T-helper 17 cell (primary cell): ENCODE measurements around the gene CALCOCO2. TPM values are rescaled to one million over a fixed set of nuclear protein-coding genes. Genes with fewer than 3 reads are reported as not detected.
"Not testable (repeated sequence)": the region's sequence is repeated elsewhere in the genome, so short reads cannot be mapped to it uniquely, and the experiment has no call there.

Experiments used
- ATAC-seq: fragments of 150-1000 bp; cut with Tn5 transposase; 2 replicates; pipeline ENCODE4 v1.10.0; 2021; ENCODE audit warnings: mild to moderate bottlenecking, moderate library complexity
- DNase-seq, 3 donors: peaks; one replicate each; pipeline versions ENCODE4 v3.0.0 to v3.0.0-alpha.2; 2020 to 2021
- H3K9me3 ChIP-seq: one replicate; pipeline ENCODE4 v1.7.0; 2013; ENCODE audit warnings: low read length, mild to moderate bottlenecking; ENCODE audit not compliant: control insufficient read depth, poor library complexity, severe bottlenecking
- H3K27ac Mint-ChIP-seq: one replicate; pipeline ENCODE4 v1.8.0; 2022; ENCODE audit warnings: mild to moderate bottlenecking, moderate library complexity, mixed read lengths
- H3K27me3 Mint-ChIP-seq: one replicate; pipeline ENCODE4 v1.8.0; 2022; ENCODE audit warnings: mixed read lengths
- H3K36me3 Mint-ChIP-seq: one replicate; pipeline ENCODE4 v1.8.0; 2022; ENCODE audit warnings: low read depth, mixed read lengths
- H3K4me1 Mint-ChIP-seq: one replicate; pipeline ENCODE4 v1.8.0; 2022; ENCODE audit warnings: mild to moderate bottlenecking, mixed read lengths
- H3K4me3 Mint-ChIP-seq: one replicate; pipeline ENCODE4 v1.8.0; 2022; ENCODE audit warnings: mild to moderate bottlenecking, moderate library complexity, mixed read lengths
- total RNA-seq, 4 donors: library from RNA in 2 of 4; stranded (reverse) in 2 of 4; gene quantifications; one replicate each; pipeline ENCODE4 v1.2.3 and lab custom pipeline; 2022 to 2026

Gene CALCOCO2
- total RNA-seq, 2 donors from 2014 or later: 152 to 154 TPM

DNA sequence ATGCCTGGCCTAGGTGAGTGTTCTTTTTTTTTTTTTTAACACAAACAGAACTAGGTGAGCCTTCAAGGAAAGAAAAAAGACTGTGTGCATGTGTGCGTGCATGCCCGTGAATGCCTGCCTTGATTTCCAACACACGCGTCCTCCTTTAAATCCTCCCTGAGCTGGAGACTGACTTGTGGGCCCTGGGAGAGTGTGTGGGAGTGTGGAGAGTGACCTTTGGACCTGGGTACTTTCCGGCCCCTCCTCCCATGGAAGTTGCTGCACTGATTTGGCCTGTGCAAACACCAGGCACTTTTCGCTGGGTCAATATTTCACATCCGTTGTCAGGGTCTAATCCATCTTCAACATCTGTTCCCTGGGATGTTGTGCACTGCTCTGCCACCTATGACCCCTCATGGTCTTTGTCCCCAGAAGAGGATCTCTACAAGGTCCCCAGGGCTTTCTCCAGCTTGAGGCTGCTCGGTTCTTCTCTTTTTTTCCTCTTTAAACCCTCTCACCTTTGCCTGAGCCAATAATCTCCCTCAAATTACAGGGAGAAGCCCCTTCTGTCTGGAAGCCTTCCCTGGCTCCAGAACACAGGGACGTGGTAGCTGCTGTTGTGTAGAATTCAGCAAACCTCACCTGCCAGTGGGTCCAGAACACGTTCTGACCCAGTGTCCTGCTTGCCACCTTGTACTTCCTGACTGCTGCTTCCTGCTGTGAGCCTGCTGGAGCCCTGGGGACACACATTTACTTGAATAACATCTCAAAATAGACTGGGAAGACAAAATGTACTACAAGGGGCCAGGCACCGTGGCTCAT is 40.9 kb downstream of the CALCOCO2 start:
- peaks cover 10% of the 10 kb centered on the region for H3K4me1 Mint-ChIP-seq
- DNase-seq (no peak), ATAC-seq (no peak)
- H3K27ac Mint-ChIP-seq: peak overlapping the region; percentile 78
- H3K27me3 Mint-ChIP-seq: no peaks in the 10 kb centered on the region
- no peak overlapping the region for H3K4me3 Mint-ChIP-seq
- no peaks in the 10 kb centered on the region for H3K9me3 ChIP-seq
- no peaks in the 10 kb centered on the region for H3K36me3 Mint-ChIP-seq

DNA sequence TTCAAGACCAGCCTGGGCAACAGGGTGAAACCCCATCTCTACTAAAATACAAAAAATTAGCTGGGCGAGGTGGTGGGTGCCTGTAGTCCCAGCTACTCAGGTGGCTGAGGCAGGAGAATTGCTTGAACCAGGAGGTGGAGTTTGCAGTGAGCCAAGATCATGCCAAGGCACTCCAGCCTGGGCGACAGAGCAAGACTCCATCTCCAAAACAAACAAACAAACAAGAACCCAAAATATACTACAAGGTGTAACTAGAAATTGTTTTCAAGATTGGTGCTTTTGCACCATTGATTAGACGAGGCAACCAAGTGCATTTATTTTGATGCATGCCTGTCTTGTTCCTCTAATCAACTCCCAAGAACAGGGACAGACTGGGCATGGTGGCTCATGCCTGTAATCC is 41.6 kb downstream of the CALCOCO2 start:
- H3K4me1 Mint-ChIP-seq, H3K4me3 Mint-ChIP-seq, H3K27me3 Mint-ChIP-seq, H3K9me3 ChIP-seq, ATAC-seq, DNase-seq, H3K36me3 Mint-ChIP-seq: not testable (repeated sequence)
- H3K27ac Mint-ChIP-seq: peak overlapping the region; percentile 78

DNA sequence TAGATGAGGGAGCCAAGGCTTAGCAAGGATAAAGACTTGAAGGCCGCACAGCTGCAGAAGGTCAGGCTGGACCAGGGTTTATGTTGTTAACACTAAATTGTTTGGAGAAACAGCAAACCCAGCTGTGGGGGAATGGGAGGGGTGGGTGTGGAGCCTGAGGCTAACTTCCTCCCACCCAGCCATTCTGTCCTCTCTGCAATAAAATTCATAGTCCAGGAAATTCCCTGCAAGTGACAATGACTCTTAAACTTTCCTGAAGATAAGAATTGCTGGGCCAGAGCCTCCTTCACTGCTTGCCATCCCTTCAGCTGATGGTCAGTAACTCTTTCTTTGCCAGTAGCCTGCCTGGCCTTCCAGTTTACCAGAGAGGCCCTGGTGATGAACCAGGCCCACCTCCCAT is 42.4 kb downstream of the CALCOCO2 start:
- Mint-ChIP-seq H3K27ac (no peak overlapping the region), H3K4me1 (peaks cover 10% of the 10 kb centered on the region), H3K36me3 (no peaks in the 10 kb centered on the region), H3K27me3 (no peaks in the 10 kb centered on the region), H3K4me3 (no peak overlapping the region)
- DNase-seq: no peak
- no peak for ATAC-seq
- no peaks in the 10 kb centered on the region for H3K9me3 ChIP-seq

DNA sequence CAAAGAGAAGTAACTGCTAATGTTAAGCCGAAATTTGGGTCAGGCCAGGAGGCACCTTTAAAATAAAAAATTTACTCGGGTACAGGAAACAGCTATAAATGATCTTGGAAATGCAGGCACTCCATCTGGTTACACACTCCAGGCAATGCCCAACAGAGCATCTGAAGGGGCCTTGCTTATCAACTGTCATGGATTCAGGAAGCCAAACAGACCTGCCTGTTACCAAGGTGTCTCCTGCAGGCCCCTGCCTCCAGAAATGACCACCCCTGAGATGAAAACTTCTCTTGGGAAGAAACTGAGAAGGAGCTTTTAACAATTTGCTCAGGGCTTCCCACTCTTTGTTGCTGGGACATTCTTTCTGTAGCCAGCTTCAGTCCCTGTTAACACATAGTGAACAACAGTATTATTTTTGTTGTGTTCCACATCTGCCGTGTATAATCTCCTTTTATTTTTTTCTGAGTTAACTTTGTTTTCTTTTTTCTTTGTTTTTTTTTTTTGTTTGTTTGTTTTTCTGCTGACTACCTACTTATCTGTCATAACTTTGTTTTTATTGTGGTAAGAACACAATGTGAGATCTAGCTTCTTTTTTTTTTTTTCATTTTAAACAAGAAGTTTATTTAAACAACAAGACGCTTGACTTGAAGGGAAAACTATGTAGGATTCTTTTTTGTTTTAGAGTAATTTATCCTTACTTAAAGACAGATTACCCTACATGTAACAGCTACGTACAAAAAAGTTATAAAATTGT is 43.0 kb downstream of the CALCOCO2 start:
- peaks cover 10% of the 10 kb centered on the region for H3K4me1 Mint-ChIP-seq
- ATAC-seq (no peak), DNase-seq (no peak)
- H3K27me3 Mint-ChIP-seq: no peaks in the 10 kb centered on the region
- H3K4me3 Mint-ChIP-seq: no peak overlapping the region
- no peaks in the 10 kb centered on the region for H3K9me3 ChIP-seq
- H3K27ac Mint-ChIP-seq: no peak overlapping the region
- no peaks in the 10 kb centered on the region for H3K36me3 Mint-ChIP-seq

DNA sequence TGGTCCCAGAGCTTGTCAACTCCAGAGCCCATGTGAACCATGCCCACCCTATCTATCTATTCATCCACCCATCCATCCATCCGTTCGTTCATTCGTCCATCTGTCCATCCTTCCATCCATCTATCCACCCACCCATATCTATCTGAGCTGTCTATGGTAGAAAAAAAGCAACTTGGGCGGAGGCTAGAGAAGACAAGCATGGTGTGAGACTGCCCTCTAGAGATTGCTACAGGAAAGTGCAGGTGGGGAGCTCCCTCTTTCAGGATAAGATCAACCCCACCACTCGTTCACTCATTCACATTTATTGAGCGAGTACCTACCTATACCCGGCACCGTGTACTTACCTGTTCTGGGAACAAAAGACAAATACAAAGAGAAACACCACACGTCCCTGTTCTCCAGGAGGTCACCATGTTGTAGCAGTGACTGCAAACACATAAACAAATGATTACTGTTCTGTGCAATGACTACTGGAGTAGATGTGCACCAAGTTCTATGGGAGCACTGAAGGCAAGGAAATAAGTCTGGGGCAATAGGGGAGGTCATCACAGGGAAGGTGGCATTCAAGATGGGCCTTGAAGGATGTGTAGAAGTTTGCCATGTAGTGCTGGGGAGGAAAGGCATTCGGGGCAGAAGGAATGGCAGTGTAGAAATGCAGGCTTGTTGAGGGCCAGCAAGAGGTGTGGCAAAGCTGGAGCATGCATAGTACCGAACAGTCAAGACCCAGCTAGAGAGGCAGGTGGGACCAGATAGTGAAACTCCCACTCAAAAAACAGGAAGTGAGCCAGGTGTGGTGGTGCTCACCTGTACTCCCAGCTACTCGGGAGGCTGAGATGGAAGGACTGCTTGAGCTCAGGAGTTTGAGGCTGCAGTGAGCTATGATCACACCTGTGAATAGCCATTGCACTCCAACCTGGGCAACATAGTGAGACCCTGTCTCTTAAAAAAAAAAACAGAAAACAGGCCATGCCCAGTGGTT is 48.4 kb downstream of the CALCOCO2 start:
- Mint-ChIP-seq H3K4me3 (no peak overlapping the region), H3K36me3 (no peaks in the 10 kb centered on the region), H3K27ac (no peak overlapping the region), H3K4me1 (no peaks in the 10 kb centered on the region), H3K27me3 (no peaks in the 10 kb centered on the region)
- DNase-seq (peak; percentile 18 to 26 (median 24)), ATAC-seq (peak; percentile 91)
- H3K9me3 ChIP-seq: no peaks in the 10 kb centered on the region

DNA sequence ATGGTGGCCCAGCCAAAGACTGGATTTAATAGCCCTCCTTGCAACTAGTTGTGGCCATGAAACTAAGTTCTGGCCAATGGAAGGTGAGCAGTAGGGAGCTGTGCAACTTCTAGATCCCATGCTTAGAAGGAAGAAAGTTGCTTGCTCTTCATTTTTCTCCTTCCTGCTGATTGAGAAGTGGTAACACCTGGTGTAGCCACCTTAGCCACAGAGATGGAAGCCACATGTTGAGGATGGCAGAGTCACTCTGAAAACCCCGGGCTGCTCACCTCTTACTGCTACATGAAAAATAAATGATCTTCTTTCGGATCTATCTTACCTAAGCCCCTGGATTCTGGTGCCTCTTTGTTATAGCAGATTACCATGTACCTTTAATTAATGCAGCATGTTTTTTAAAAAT is 51.4 kb downstream of the CALCOCO2 start:
- Mint-ChIP-seq H3K36me3 (no peaks in the 10 kb centered on the region), H3K4me3 (no peak overlapping the region), H3K27ac (no peak overlapping the region), H3K27me3 (peaks cover 4% of the 10 kb centered on the region), H3K4me1 (peaks cover 3% of the 10 kb centered on the region)
- DNase-seq (no peak), ATAC-seq (no peak)
- H3K9me3 ChIP-seq: no peaks in the 10 kb centered on the region

DNA sequence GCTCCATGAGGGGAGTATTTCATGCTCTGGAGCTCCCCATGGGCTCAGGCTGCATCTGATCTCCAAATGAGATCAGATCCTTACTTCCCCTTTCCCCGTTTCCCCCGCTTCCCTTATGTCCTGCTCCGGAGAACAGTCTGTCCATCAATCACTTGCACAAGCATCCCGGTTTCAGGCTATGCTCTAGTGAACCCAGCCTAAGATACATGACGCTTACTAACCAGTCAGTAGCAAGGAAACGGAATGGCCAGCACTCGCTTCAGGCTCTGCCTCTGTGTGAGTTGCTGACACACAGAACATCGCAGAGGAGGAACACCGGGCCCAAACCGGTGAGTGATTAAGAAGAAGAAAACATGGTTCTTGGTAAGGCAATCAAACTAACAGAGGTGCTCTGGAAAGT is 52.3 kb downstream of the CALCOCO2 start:
- Mint-ChIP-seq H3K27ac (no peak overlapping the region), H3K4me1 (peaks cover 3% of the 10 kb centered on the region), H3K27me3 (peaks cover 4% of the 10 kb centered on the region), H3K4me3 (no peak overlapping the region), H3K36me3 (no peaks in the 10 kb centered on the region)
- no peak for DNase-seq
- H3K9me3 ChIP-seq: no peaks in the 10 kb centered on the region
- no peak for ATAC-seq

DNA sequence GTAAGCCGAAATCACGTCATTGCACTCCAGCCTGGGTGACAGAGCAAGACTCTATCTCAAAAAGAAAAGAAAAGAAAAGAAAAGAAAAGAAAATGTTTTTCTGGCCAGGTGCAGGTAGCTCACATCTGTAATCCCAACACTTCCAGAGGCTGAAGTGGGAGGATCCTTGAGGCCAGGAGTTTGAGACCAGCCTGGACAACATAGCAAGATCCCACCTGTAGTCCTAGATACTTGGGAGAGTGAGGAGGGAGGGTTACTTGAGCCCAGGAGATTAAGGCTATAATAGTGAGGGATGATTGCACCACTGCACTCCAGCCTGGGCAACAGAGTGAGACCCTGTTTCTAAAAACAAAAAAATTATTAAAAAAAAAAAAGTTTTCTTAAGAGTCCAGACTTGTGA is 59.3 kb downstream of the CALCOCO2 start:
- no peak for ATAC-seq
- DNase-seq: no peak

DNA sequence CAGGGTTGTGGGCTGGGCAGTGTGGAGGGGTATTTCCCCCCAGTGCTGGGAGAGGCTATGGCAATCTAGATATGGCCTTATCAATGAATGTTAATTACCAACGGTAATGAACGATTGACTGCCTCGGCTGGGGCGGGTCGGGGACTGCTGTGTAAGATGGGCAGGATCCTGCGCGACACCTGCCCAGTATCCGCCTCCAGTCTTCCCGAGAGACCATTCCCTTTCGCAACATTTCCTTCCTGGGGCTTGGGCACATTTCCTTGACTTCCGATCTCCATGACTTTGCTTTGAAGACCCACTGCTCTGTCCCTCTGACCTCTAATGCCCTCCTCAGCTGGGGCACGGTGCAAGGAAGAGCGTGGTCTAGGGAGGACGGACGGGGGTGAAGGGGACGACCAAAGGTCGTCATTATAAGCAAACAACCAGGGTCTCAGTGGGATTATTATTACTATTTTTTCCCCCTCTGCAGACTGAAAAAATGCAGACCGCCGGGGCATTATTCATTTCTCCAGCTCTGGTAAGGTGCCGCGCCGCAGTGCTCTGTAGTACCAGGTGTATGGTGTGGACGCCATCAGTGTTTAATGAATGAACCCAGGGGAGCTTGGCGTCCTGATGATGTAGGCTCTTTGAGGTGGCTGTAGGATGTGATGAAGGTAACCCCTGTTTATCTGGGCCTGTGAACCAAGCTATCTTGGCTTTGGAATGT is 62.3 kb downstream of the CALCOCO2 start:
- H3K9me3 ChIP-seq: no peaks in the 10 kb centered on the region
- Mint-ChIP-seq H3K4me3 (peak overlapping the region; percentile 96), H3K36me3 (no peaks in the 10 kb centered on the region), H3K27ac (peak overlapping the region; percentile 98), H3K27me3 (no peaks in the 10 kb centered on the region), H3K4me1 (peaks cover 17% of the 10 kb centered on the region)
- ATAC-seq (no peak), DNase-seq (no peak)

More for the DNA sequence above, 59.3 kb downstream of the CALCOCO2 start:
- Mint-ChIP-seq H3K27me3 (no peaks in the 10 kb centered on the region), H3K36me3 (no peaks in the 10 kb centered on the region), H3K4me3 (no peak overlapping the region), H3K4me1 (peaks cover 17% of the 10 kb centered on the region), H3K27ac (no peak overlapping the region)
- no peaks in the 10 kb centered on the region for H3K9me3 ChIP-seq

DNA sequence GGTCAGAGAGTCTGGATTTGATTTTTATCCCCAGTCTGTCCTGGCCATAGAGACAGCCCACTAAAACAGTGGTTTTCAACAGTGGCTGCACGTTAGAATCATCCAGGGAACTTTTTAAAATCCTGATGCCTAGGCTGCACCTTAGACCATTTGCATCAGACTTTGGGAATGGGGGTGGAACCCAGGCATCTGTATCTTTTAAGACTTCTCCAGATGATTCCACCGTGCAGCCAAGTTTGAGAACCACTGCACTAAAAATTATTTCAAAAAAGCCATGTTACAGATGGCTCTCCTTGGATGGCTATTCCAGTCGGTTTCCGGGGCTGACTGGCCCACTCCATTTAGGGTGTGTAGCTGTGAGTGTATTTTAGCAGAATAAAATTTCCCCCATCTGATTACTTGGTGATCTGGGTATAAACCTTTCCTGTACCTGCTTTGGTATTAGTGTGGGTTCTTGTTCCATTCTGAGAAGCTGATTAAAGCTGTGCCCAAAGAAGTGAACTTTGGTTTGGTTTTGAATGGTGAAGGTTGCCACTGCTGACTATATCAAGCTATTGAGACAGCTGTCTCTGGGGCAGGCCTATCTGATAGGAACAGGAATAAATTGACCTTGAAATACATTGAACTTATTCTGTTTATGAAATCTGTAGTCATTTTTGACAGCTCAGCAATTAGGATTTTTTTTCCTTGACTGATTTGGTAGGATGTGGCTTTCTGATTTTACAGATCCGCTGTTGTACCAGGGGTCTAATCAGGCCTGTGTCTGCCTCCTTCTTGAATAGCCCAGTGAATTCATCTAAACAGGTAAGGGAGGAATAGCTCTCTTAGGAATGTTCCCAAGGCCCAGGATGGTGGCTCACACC is 63.0 kb downstream of the CALCOCO2 start:
- Mint-ChIP-seq H3K4me1 (peaks cover 17% of the 10 kb centered on the region), H3K36me3 (no peaks in the 10 kb centered on the region)
- no peak for ATAC-seq

DNA sequence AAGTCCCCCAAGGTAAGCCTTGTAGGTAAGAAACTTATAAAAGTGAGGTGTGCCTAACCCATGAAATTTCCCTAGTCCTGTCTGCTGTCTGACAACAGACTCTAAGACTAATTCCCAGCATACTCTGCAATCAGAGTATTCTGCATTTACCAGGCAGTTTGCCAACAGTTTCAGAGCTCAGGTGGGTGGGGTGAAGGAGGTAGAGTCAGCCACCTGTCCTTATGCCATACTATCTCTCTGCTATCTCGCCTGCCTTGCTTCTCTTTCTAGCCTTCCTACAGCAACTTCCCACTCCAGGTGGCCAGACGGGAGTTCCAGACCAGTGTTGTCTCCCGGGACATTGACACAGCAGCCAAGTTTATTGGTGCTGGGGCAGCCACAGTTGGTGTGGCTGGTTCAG is 64.1 kb downstream of the CALCOCO2 start:
- Mint-ChIP-seq H3K36me3 (no peaks in the 10 kb centered on the region), H3K4me1 (peaks cover 17% of the 10 kb centered on the region), H3K27ac (no peak overlapping the region), H3K4me3 (no peak overlapping the region), H3K27me3 (no peaks in the 10 kb centered on the region)
- no peak for ATAC-seq
- no peaks in the 10 kb centered on the region for H3K9me3 ChIP-seq
- DNase-seq: no peak

More for the DNA sequence above, 63.0 kb downstream of the CALCOCO2 start:
- no peak for DNase-seq
- Mint-ChIP-seq H3K27me3 (no peaks in the 10 kb centered on the region), H3K4me3 (peak overlapping the region; percentile 96), H3K27ac (peak overlapping the region; percentile 98)
- H3K9me3 ChIP-seq: no peaks in the 10 kb centered on the region

DNA sequence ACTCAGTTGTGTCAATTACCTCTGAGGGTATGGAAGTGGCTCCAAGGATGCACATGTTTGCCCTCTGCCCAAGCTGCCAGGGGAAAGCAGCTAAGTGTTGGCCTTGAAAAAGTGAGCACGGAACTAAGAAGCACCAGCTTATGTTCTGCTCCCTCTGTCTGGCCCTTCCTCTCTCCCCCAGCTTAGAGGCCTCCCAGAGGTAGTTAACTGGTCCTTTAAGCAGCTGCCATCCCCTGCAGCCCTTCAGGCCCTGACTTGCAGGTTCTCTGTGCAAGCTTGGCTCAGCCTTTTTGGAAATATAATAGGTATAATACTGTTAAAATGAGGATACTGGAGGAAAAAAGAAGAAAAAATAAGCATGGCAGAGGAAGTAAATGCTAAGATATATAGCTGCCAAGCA is 70.4 kb downstream of the CALCOCO2 start:
- ATAC-seq: no peak
- Mint-ChIP-seq H3K4me3 (no peak overlapping the region), H3K27ac (no peak overlapping the region), H3K27me3 (no peaks in the 10 kb centered on the region), H3K4me1 (no peaks in the 10 kb centered on the region), H3K36me3 (no peaks in the 10 kb centered on the region)
- H3K9me3 ChIP-seq: no peaks in the 10 kb centered on the region
- no peak for DNase-seq
